Measurements from ENCODE around the gene PPFIA1. TPM values are rescaled to one million over a fixed set of nuclear protein-coding genes. Genes with fewer than 3 reads are reported as not detected.
A peak's percentile ranks its signal among the peaks of the same experiment; 100 is the strongest.

PPFIA1 gene
- total RNA-seq, 4 donors from 2014 or later = 21.0 to 34.7 (median 29.8) TPM

GRCh38 chr11:70233034-70233433, 37.5 kb upstream of the PPFIA1 start:
- TF ChIP-seq CTCF (IDR thresholded peaks at IDR 0.05) (no peak), POLR2A (IDR thresholded peaks at IDR 0.05) (no peak)
- intact Hi-C loops (cut with DNase I) = no loop called here

GRCh38 chr11:70233511-70233934, 37.0 kb upstream of the PPFIA1 start:
- WGBS, 2 donors = 30 to 33% methylated on average over 7 to 10 of the region's 11 CpGs
- TF ChIP-seq CTCF (IDR thresholded peaks at IDR 0.05) (no peak), POLR2A (IDR thresholded peaks at IDR 0.05) (no peak)

More at GRCh38 chr11:70233034-70233433, 37.5 kb upstream of the PPFIA1 start:
- Histone ChIP-seq H3K27ac (peak overlapping the region in 1 of 4 donors; percentile 9), H3K4me1 (no peaks in the 10 kb centered on the region), H3K36me3 (no peaks in the 10 kb centered on the region), H3K27me3 (no peaks in the 10 kb centered on the region), H3K9me3 (no peaks in the 10 kb centered on the region), H3K4me3 (no peak overlapping the region)
- DNase-seq = no peak

GRCh38 chr11:70233962-70234361, 36.5 kb upstream of the PPFIA1 start:
- Histone ChIP-seq H3K27me3 (no peaks in the 10 kb centered on the region), H3K36me3 (no peaks in the 10 kb centered on the region), H3K27ac (no peak overlapping the region), H3K4me1 (no peaks in the 10 kb centered on the region), H3K9me3 (no peaks in the 10 kb centered on the region), H3K4me3 (no peak overlapping the region)
- no peak for DNase-seq
- intact Hi-C loops (cut with DNase I) = no loop called here
- TF ChIP-seq POLR2A (IDR thresholded peaks at IDR 0.05) (no peak), CTCF (IDR thresholded peaks at IDR 0.05) (no peak)
- WGBS, 2 donors = 85 to 89% methylated on average over 6 to 9 of the region's 9 CpGs

More at GRCh38 chr11:70233511-70233934, 37.0 kb upstream of the PPFIA1 start:
- no peak overlapping the region for H3K27ac ChIP-seq
- no peak overlapping the region for H3K4me3 ChIP-seq
- H3K27me3 ChIP-seq = no peaks in the 10 kb centered on the region
- H3K36me3 ChIP-seq = no peaks in the 10 kb centered on the region
- intact Hi-C loops (cut with DNase I) = no loop called here
- no peaks in the 10 kb centered on the region for H3K9me3 ChIP-seq
- H3K4me1 ChIP-seq = no peaks in the 10 kb centered on the region
- DNase-seq = no peak

- H3K36me3 ChIP-seq = no peaks in the 10 kb centered on the region
- H3K4me1 ChIP-seq = no peaks in the 10 kb centered on the region
- intact Hi-C loops (cut with DNase I) = no loop called here
- DNase-seq = no peak
- 80 to 84% methylated on average over 9 to 10 of the region's 16 CpGs for WGBS, 2 donors
- H3K27me3 ChIP-seq = peaks cover 0 to 19% (median 0%) of the 10 kb centered on the region in 4 donors
- no peak overlapping the region for H3K4me3 ChIP-seq
- TF ChIP-seq POLR2A (IDR thresholded peaks at IDR 0.05) (no peak), CTCF (IDR thresholded peaks at IDR 0.05) (no peak)
- H3K9me3 ChIP-seq = no peaks in the 10 kb centered on the region
- H3K27ac ChIP-seq = no peak overlapping the region
Observed at GRCh38 chr11:70240337-70240736, 30.2 kb upstream of the PPFIA1 start.

- H3K4me1 ChIP-seq = no peaks in the 10 kb centered on the region
- intact Hi-C loops (cut with DNase I) = no loop called here
- peaks cover 0 to 19% (median 0%) of the 10 kb centered on the region in 4 donors for H3K27me3 ChIP-seq
- no peaks in the 10 kb centered on the region for H3K36me3 ChIP-seq
- no peak overlapping the region for H3K27ac ChIP-seq
- H3K9me3 ChIP-seq = no peaks in the 10 kb centered on the region
- H3K4me3 ChIP-seq = no peak overlapping the region
- TF ChIP-seq CTCF (IDR thresholded peaks at IDR 0.05) (no peak), POLR2A (IDR thresholded peaks at IDR 0.05) (no peak)
- 77 to 79% methylated on average over 3 of the region's 3 CpGs for WGBS, 2 donors
- DNase-seq = no peak
Observed at GRCh38 chr11:70241709-70242108, 28.8 kb upstream of the PPFIA1 start.

Measured in esophagus squamous epithelium (tissue), 5 donors.